K562 (cell line): ENCODE results near the gene ZMPSTE24. TPM values are rescaled to one million over a fixed set of nuclear protein-coding genes. Genes with fewer than 3 reads are reported as not detected.
A peak's percentile ranks its signal among the peaks of the same experiment; 100 is the strongest.

Experiments
- ATAC-seq: fragments of 200-7000 bp; cut with Tn5 transposase; 3 replicates; pipeline ENCODE4 v1.9.1; 2020; ENCODE audit warnings: moderate library complexity
- BruUV-seq: library from RNA; stranded (reverse); fragments of 400-500 nt; replicated peaks from 2 replicates; lab custom pipeline; 2021; lab: Mats Ljungman, UMichigan
- CTCF ChIA-PET: fragments of 300-600 bp; formaldehyde crosslinking; extraction: SDS; loops from one replicate; lab custom pipeline; 2021; ENCODE audit warnings: low intra/inter-chr PET ratio; lab: Yijun Ruan, JAX
- POLR2A ChIA-PET: fragments of 300-600, 350-650 bp; sonication (Branson Sonifier 250); formaldehyde crosslinking; extraction: SDS; loops from one replicate; lab custom pipeline; 2021; ENCODE audit warnings: antibody characterized with exemption, inconsistent platforms; lab: Yijun Ruan, JAX
- DNase-seq, 4 experiments: peaks; one replicate each; pipeline versions ENCODE4 v3.0.0 to v3.0.0-alpha.2; 2011 to 2018; ENCODE audit warnings: low spot score in 3 of 4, mixed read lengths in 3 of 4; ENCODE audit errors: extremely low read depth in 1 of 4
- FAIRE-seq: peaks from 2 replicates; lab custom pipeline; 2011; peaks lifted over from hg19 to GRCh38; lab: Jason Lieb, UNC
- H2AFZ ChIP-seq: 2 replicates; pipeline ENCODE4 v1.6.0; 2011; ENCODE audit warnings: low read depth, low read length, control low read depth, inconsistent platforms
- H3K27ac ChIP-seq: fragments of 200-600 bp; 3 replicates; pipeline ENCODE4 v1.8.0; 2011; ENCODE audit warnings: low read depth, mild to moderate bottlenecking, control low read depth, inconsistent platforms, low read length, moderate library complexity, mixed read lengths; ENCODE audit errors: extremely low read depth
- H3K27me3 ChIP-seq, 2 experiments: fragments of 300-600 bp in 1 of 2; 2 replicates in 1 of 2; 3 replicates in 1 of 2; pipeline versions ENCODE4 v1.6.0 to v1.8.0; 2011; ENCODE audit warnings: inconsistent platforms in 2 of 2, low read length in 2 of 2, mild to moderate bottlenecking in 1 of 2, mixed read lengths in 1 of 2, moderate library complexity in 1 of 2; ENCODE audit not compliant: control insufficient read depth in 2 of 2, insufficient read depth in 2 of 2
- H3K36me3 ChIP-seq: fragments of 300-600 bp; 3 replicates; pipeline ENCODE4 v1.8.0; 2011; ENCODE audit warnings: mild to moderate bottlenecking, low read length, inconsistent platforms; ENCODE audit not compliant: control insufficient read depth, insufficient read depth
- H3K4me1 ChIP-seq, 2 experiments: fragments of 200-600 bp in 1 of 2; replicated peaks in 1 of 2; 2 replicates in 1 of 2; 3 replicates in 1 of 2; pipeline versions ENCODE4 v1.5.1 to v1.8.0; 2011; ENCODE audit warnings: inconsistent platforms in 2 of 2, low read length in 2 of 2, mild to moderate bottlenecking in 1 of 2, mixed read lengths in 1 of 2, moderate library complexity in 1 of 2; ENCODE audit not compliant: control insufficient read depth in 2 of 2, insufficient read depth in 2 of 2
- H3K4me2 ChIP-seq: 2 replicates; pipeline ENCODE4 v1.6.1; 2011; ENCODE audit warnings: low read length, control low read depth, inconsistent platforms, mixed read lengths; ENCODE audit not compliant: insufficient read depth
- H3K4me3 ChIP-seq: fragments of 200-600 bp; sonication (generic), shearing (Covaris generic); 2 replicates; pipeline ENCODE4 v1.5.1; 2016; ENCODE audit warnings: control low read depth, inconsistent platforms
- H3K79me2 ChIP-seq: fragments of 200-600 bp; 3 replicates; pipeline ENCODE4 v1.8.0; 2011; ENCODE audit warnings: low read length, inconsistent platforms; ENCODE audit not compliant: control insufficient read depth, insufficient read depth
- H3K9ac ChIP-seq, 2 experiments: 2 replicates each; pipeline versions ENCODE4 v1.6.0 to v1.6.1; 2011; ENCODE audit warnings: low read depth in 2 of 2, low read length in 2 of 2, control low read depth in 1 of 2, inconsistent platforms in 1 of 2, mild to moderate bottlenecking in 1 of 2, mixed read lengths in 1 of 2; ENCODE audit not compliant: insufficient read depth in 1 of 2
- H3K9me1 ChIP-seq: one replicate; pipeline ENCODE4 v1.6.0; 2011; ENCODE audit warnings: inconsistent platforms, mild to moderate bottlenecking, low read length, moderate library complexity; ENCODE audit not compliant: control insufficient read depth, insufficient read depth
- H3K9me3 ChIP-seq: replicated peaks from 2 replicates; pipeline ENCODE4 v1.5.1; 2011; ENCODE audit warnings: low read depth, low read length, inconsistent platforms; ENCODE audit not compliant: control insufficient read depth, insufficient read depth
- H4K20me1 ChIP-seq: replicated peaks from 2 replicates; pipeline ENCODE4 v1.6.1; 2011; ENCODE audit warnings: low read length, inconsistent platforms, mixed read lengths; ENCODE audit not compliant: control insufficient read depth, insufficient read depth
- BACH1 ChIP-seq: fragments of 200-800 bp; sonication (Bioruptor generic); IDR thresholded peaks from 2 replicates; pipeline ENCODE4 v1.6.1; 2016; ENCODE audit warnings: missing genetic modification characterization, missing compliant biosample characterization
- ESRRB ChIP-seq: fragments of 250-450 bp; sonication (Bioruptor Pico); IDR thresholded peaks from 2 replicates; pipeline ENCODE4 v1.5.0; 2020; ENCODE audit warnings: mild to moderate bottlenecking, moderate library complexity, borderline replicate concordance
- HLTF ChIP-seq: fragments of 450-650 bp; IDR thresholded peaks from 2 replicates; pipeline ENCODE4 v1.6.1; 2016
- KAT7 ChIP-seq: sonication (generic); formaldehyde crosslinking; IDR thresholded peaks from 2 replicates; pipeline ENCODE4 v1.8.0; 2022; ENCODE audit warnings: missing genetic modification reagents, mild to moderate bottlenecking, borderline replicate concordance
- MEF2D ChIP-seq: conservative IDR thresholded peaks from 2 replicates; pipeline ENCODE4 v1.6.1; 2016; ENCODE audit warnings: low read depth, missing genetic modification characterization, missing compliant biosample characterization
- POLR2A ChIP-seq: fragments of 450-650 bp; conservative IDR thresholded peaks from 2 replicates; pipeline ENCODE4 v1.6.1; 2016
- POLR2AphosphoS2 ChIP-seq: IDR thresholded peaks from 2 replicates; pipeline ENCODE4 v1.6.1; 2012; ENCODE audit warnings: low read length, improper control_type of control experiment
- POLR2B ChIP-seq: fragments of 450-650 bp; IDR thresholded peaks from 2 replicates; pipeline ENCODE4 v1.6.1; 2018; ENCODE audit warnings: low read depth; ENCODE audit not compliant: partially characterized antibody
- POLR2H ChIP-seq: IDR thresholded peaks from 2 replicates; pipeline ENCODE4 v1.6.1; 2016; ENCODE audit warnings: missing genetic modification characterization, low read depth, mild to moderate bottlenecking, control low read depth, missing compliant biosample characterization, moderate library complexity
- SP2 ChIP-seq: IDR thresholded peaks from 2 replicates; pipeline ENCODE4 v1.6.1; 2011; ENCODE audit warnings: mild to moderate bottlenecking, low read depth, low read length, moderate library complexity; ENCODE audit not compliant: poor library complexity, severe bottlenecking; ENCODE audit errors: extremely low read depth
- SUPT5H ChIP-seq: fragments of 450-650 bp; IDR thresholded peaks from 2 replicates; pipeline ENCODE4 v1.6.1; 2016
- TGIF2 ChIP-seq: sonication (generic); formaldehyde crosslinking; IDR thresholded peaks from 2 replicates; pipeline ENCODE4 v1.8.1; 2022; ENCODE audit warnings: mild to moderate bottlenecking, missing genetic modification reagents, moderate library complexity
- TSC22D4 ChIP-seq: fragments of 450-650 bp; IDR thresholded peaks from 2 replicates; pipeline ENCODE4 v1.6.1; 2016; ENCODE audit warnings: missing genetic modification characterization, missing biosample characterization, control low read depth
- ZNF384 ChIP-seq: IDR thresholded peaks from 2 replicates; pipeline ENCODE4 v1.6.1; 2012; ENCODE audit warnings: low read depth, low read length, improper control_type of control experiment
- WGBS: fragments of 100-300 bp; shearing (Covaris generic); methylation state at CpG from one replicate; pipeline ENCODE4 v1.1.6; 2016; ENCODE audit warnings: low coverage, mixed read lengths; ENCODE audit not compliant: insufficient coverage; ENCODE audit errors: missing lambda C conversion rate; 5-methylcytosine and 5-hydroxymethylcytosine counted together
- in situ Hi-C: fragments of 300-500 bp; cut with MboI; formaldehyde crosslinking; loops from 4 replicates; pipeline ENCODE4 v1.15.0; 2018; ENCODE audit warnings: inconsistent platforms, mixed read lengths
- intact Hi-C: fragments of 100-400 bp; cut with micrococcal nuclease; formaldehyde crosslinking; loops from 2 replicates; pipeline ENCODE4 v1.14.2; 2022
- polyA plus RNA-seq, 8 experiments: library from polyadenylated mRNA; depleted of rRNA in 4 of 8; stranded (reverse) in 5 of 8; unstranded in 3 of 8; fragments of >200 nt; fragmentation: Nextera tagmentation in 2 of 8; fragmentation: Illumina TruSeq in 1 of 8; extraction: Ambion mirVana in 2 of 8; extraction: Trizol in 1 of 8; gene quantifications; 2 replicates each; pipeline versions ENCODE4 v1.2.1 to v1.2.3, GENCODE V29; 2011 to 2014; ENCODE audit warnings: inconsistent platforms in 1 of 8, missing spikeins in 1 of 8
- total RNA-seq, 7 experiments: library from RNA; depleted of rRNA in 6 of 7; stranded (reverse); fragments of >200 nt in 6 of 7; fragmentation: Illumina TruSeq in 2 of 7; extraction: Trizol in 2 of 7; gene quantifications; 2 replicates each; pipeline versions ENCODE4 v1.2.1 to v1.2.3, GENCODE V29; 2011 to 2021; ENCODE audit warnings: low replicate concordance in 1 of 7
- TF ChIP-seq, protein P1 (sequence below): fragments of 450-650 bp; formaldehyde crosslinking; conservative IDR thresholded peaks from 2 replicates; pipeline ENCODE4 v1.4.0; 2022; ENCODE audit warnings: mild to moderate bottlenecking, missing genetic modification characterization
- TF ChIP-seq, protein P2 (sequence below): fragments of 450-650 bp; formaldehyde crosslinking; IDR thresholded peaks from 2 replicates; pipeline ENCODE4 v1.4.0; 2022; ENCODE audit warnings: mild to moderate bottlenecking, moderate library complexity
- TF ChIP-seq, protein P3 (sequence below): fragments of 450-650 bp; IDR thresholded peaks from 2 replicates; pipeline ENCODE4 v1.7.1; 2018; ENCODE audit warnings: mild to moderate bottlenecking, low read depth; ENCODE audit not compliant: partially characterized antibody
- TF ChIP-seq, protein P4 (sequence below): fragments of 200-800 bp; sonication (Bioruptor generic); IDR thresholded peaks from 2 replicates; pipeline ENCODE4 v1.6.1; 2017; ENCODE audit warnings: missing genetic modification characterization, missing compliant biosample characterization

The ZMPSTE24 gene
- total and polyA plus RNA-seq, 9 of the 15 experiments (the other 6 are each of a cell fraction or from before 2014, with no cell fraction given), result 30.7 to 75.9 (median 64.3) TPM

DNA sequence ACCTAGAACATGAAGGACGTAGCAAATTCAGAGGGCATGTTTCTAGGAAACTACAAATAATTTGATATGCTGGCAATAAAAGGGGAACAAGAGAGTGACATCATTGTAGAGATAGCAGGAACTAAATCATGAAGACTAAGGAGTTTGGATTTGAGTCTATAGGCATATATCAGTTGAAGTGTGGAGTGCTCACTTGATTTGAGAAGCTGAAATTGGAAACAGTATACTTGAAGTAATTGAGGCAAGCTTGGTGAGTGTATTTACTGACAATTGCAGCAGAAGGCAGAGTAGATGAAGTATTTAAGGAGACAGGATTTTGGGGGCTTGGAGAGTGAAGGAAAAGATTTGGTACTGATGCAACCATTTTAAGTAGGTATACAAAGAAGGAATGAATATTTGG, 16.7 kb upstream of the ZMPSTE24 start:
- FAIRE-seq (no peak), ATAC-seq (no peak), DNase-seq (no peak)
- POLR2A ChIA-PET, result interaction anchor here (0.6 to 4.5 kb wide), 8 partner anchors 10 to 381 kb away, joined by 3 to 25 read pairs (median 6); partner anchors contain the start of gene ZMPSTE24
- Histone ChIP-seq H2AFZ (no peak overlapping the region), H3K27me3 (no peaks in the 10 kb centered on the region), H3K4me3 (no peak overlapping the region), H3K4me2 (no peak overlapping the region), H3K4me1 (0 out of 5 replicates have a peak, but pooled peaks cover 0 to 3% of the 10 kb centered on the region in 2 experiments), H4K20me1 (no peaks in the 10 kb centered on the region), H3K27ac (no peak overlapping the region), H3K9me1 (no peaks in the 10 kb centered on the region), H3K79me2 (no peaks in the 10 kb centered on the region), H3K9ac (no peak overlapping the region), H3K9me3 (no peaks in the 10 kb centered on the region), H3K36me3 (peaks cover 32% of the 10 kb centered on the region)
- WGBS, result 90% methylated on average over 1 of the region's 1 CpG
- no TSS peak for BruUV-seq
- in situ Hi-C loops (no loop called here), intact Hi-C loops (no loop called here)
- CTCF ChIA-PET, result no interaction called here
- TF ChIP-seq, protein P1, sequence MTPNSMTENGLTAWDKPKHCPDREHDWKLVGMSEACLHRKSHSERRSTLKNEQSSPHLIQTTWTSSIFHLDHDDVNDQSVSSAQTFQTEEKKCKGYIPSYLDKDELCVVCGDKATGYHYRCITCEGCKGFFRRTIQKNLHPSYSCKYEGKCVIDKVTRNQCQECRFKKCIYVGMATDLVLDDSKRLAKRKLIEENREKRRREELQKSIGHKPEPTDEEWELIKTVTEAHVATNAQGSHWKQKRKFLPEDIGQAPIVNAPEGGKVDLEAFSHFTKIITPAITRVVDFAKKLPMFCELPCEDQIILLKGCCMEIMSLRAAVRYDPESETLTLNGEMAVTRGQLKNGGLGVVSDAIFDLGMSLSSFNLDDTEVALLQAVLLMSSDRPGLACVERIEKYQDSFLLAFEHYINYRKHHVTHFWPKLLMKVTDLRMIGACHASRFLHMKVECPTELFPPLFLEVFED (CRISPR knock-in tag), result peak; percentile 72; the same call in 1 of the 2 replicates
- TF ChIP-seq TSC22D4 (no peak), POLR2A (peak; percentile 70), HLTF (peak; percentile 22; the same call in 1 of the 2 replicates), POLR2B (peak; percentile 71), POLR2H (tag) (0 out of 2 replicates have a peak, but pooled peaks have one; percentile 6), BACH1 (tag) (no peak), SUPT5H (peak; percentile 69), POLR2AphosphoS2 (peak; percentile 75; the same call in 1 of the 2 replicates), KAT7 (no peak), ZNF384 (no peak), SP2 (no peak), TGIF2 (CRISPR knock-in tag) (no peak), MEF2D (tag) (no peak), ESRRB (CRISPR knock-in tag) (no peak)
- TF ChIP-seq, protein P2, sequence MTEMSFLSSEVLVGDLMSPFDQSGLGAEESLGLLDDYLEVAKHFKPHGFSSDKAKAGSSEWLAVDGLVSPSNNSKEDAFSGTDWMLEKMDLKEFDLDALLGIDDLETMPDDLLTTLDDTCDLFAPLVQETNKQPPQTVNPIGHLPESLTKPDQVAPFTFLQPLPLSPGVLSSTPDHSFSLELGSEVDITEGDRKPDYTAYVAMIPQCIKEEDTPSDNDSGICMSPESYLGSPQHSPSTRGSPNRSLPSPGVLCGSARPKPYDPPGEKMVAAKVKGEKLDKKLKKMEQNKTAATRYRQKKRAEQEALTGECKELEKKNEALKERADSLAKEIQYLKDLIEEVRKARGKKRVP (CRISPR knock-in tag), result 0 out of 2 replicates have a peak, but pooled peaks have one; percentile 8
- TF ChIP-seq, protein P3, sequence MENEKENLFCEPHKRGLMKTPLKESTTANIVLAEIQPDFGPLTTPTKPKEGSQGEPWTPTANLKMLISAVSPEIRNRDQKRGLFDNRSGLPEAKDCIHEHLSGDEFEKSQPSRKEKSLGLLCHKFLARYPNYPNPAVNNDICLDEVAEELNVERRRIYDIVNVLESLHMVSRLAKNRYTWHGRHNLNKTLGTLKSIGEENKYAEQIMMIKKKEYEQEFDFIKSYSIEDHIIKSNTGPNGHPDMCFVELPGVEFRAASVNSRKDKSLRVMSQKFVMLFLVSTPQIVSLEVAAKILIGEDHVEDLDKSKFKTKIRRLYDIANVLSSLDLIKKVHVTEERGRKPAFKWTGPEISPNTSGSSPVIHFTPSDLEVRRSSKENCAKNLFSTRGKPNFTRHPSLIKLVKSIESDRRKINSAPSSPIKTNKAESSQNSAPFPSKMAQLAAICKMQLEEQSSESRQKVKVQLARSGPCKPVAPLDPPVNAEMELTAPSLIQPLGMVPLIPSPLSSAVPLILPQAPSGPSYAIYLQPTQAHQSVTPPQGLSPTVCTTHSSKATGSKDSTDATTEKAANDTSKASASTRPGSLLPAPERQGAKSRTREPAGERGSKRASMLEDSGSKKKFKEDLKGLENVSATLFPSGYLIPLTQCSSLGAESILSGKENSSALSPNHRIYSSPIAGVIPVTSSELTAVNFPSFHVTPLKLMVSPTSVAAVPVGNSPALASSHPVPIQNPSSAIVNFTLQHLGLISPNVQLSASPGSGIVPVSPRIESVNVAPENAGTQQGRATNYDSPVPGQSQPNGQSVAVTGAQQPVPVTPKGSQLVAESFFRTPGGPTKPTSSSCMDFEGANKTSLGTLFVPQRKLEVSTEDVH, result peak; percentile 37
- TF ChIP-seq, protein P4, sequence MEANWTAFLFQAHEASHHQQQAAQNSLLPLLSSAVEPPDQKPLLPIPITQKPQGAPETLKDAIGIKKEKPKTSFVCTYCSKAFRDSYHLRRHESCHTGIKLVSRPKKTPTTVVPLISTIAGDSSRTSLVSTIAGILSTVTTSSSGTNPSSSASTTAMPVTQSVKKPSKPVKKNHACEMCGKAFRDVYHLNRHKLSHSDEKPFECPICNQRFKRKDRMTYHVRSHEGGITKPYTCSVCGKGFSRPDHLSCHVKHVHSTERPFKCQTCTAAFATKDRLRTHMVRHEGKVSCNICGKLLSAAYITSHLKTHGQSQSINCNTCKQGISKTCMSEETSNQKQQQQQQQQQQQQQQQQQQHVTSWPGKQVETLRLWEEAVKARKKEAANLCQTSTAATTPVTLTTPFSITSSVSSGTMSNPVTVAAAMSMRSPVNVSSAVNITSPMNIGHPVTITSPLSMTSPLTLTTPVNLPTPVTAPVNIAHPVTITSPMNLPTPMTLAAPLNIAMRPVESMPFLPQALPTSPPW, result no peak
